HG02981 (cell line): ENCODE data around the gene KLF15.
A peak's percentile ranks its signal among the peaks of the same experiment; 100 is the strongest.

ENCODE experiments used
- ATAC-seq: cut with Tn5 transposase; IDR thresholded peaks from one replicate; pipeline ENCODE4 v1.9.1; 2021; ENCODE audit warnings: mild to moderate bottlenecking, moderate library complexity; ENCODE audit not compliant: unreplicated experiment

Gene KLF15

GRCh38 chr3:126389794-126390146 lies 32.6 kb upstream of the KLF15 start:
- no peak for ATAC-seq

DNA sequence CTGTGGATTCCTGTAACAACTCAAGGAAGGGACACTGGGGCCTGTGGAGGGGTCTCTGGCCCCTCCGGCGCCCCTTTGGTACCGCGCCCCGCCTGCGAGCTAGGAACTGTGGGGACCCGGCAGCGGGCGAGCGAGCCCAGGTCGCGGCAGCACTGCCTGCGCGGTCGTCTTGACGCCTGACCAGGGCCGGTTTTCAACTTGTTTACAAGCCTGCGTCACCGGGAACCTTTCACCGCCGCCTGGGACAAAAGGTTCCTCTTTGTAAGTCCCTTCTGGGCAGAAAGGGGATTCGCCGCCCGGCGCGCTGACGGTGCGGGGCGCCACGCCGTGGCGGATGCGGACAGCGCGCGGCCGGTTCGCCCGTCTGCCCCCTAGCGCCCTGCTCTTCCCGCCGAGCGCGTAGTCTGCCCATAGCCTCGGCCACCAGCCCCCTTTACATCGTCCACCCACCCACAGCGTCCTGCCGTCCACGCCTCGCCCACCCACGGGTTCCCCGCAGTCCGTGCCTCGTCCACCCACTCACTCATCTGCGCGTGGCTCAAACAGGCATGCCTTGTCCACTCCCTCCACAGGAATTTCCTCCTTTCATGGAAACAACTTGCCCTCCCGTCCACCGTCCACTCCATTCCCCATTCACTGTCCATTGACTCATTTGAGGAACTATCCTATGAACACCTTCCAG lies 32.0 kb upstream of the KLF15 start:
- peak; percentile 84 for ATAC-seq

GRCh38 chr3:126381966-126382365 lies 24.8 kb upstream of the KLF15 start:
- ATAC-seq = no peak

GRCh38 chr3:126380011-126380768 lies 23.0 kb upstream of the KLF15 start:
- ATAC-seq = no peak

DNA sequence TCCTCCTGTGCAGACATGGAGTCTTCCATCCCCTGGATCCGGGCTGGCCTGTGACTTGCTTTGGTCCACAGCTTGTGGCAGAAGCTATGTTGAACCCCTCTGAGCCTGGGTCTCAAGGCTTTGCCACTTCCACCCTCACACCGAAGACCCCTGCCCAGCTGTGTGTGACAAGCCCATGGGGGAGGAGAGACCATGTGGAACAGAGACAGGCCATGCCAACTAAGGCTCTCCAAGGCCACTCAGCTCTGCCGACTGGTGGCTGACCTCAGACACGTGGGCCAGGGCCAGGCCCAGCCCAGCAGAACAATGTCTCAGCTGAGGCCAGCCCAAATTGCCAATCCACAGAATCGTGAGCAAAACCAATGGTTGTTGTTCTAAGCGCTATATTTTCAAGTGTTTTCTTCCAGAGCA lies 21.1 kb upstream of the KLF15 start:
- no peak for ATAC-seq

DNA sequence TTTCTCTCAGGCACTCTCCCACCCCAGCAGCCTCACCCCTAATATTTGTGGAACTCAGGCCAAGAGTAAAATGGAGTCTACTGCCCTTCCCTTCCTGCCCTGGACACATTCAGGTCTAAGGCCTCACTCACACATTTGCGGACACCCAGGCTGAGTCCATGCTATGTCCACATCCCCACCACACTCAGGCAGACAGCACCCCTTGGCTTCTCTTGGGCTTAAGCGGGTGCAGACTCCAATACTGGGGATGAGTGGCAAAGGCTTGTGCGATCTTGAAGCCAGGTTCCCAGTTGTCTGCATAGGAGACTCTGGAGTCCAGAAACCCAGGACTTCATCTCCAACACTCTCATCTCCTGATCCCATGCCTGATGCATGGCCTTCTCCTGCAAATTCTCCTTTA lies 20.0 kb upstream of the KLF15 start:
- no peak for ATAC-seq

DNA sequence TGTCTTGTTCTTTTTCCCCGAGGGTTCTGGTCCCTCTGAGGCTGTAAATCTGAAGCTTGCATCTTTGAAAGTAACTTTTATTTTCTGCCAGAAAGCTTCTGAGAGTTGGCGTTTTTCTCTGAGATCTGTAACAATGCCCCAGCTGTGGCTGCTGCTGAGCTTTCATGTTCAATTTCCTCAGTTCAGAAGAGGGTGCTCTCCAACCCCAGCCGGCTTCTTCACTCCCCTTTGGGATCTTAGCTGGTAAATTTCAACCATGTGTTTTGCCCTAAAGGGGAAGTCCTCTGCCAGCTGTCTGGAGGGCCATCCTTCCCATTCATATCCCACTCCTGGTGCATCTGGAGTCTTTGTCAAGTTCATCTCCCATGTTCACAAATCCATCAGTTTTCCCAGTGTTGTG lies 19.2 kb upstream of the KLF15 start:
- no peak for ATAC-seq

- ATAC-seq = no peak
Observed at GRCh38 chr3:126375835-126376331, 18.7 kb upstream of the KLF15 start.

DNA sequence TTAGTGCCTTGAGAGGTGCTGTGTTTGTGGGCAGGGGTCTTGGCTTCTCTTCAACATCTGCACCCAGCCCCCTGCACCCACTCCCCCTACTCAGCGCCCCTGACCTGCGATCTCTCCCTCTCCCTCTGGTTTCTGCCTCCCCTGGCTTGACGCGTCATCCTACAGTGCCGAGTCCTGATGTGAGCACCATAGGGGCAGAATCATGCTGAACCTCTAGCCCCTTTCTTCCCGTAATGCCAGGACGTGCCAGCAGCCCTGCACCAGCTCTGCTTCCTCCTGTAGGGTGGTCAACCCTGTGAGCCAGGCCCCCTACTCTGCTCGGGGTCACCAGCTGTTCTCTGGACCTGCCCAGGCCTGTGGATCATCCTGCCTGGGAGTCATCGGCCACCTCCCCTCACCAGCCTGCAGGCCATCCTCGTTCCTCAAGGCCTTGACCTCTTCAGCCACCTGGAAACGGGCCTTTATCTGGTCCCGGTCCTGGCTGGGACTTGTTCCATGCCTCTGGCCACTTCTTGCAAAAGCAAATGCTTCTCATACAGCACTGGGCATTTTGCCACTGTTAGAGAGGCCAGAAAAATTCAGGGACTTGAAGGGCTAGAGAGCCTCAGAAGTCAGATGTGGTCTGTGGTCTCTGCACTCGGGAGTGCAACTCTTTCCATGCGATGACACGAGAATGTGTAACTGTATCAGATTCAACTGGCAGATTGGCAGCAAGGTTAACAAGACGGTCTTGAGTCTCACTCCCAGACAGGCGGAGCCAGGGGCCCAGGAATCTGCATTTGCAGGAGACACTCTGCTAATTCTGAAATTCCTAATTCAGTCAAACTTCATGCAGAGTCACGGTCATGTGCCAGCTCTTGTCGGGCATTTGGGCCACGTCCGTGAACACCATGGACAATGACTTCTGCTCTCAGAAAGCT lies 16.7 kb upstream of the KLF15 start:
- ATAC-seq = no peak

- ATAC-seq = no peak
Observed at GRCh38 chr3:126373146-126373613, 16.0 kb upstream of the KLF15 start.

GRCh38 chr3:126372413-126373145 lies 15.4 kb upstream of the KLF15 start:
- no peak for ATAC-seq

DNA sequence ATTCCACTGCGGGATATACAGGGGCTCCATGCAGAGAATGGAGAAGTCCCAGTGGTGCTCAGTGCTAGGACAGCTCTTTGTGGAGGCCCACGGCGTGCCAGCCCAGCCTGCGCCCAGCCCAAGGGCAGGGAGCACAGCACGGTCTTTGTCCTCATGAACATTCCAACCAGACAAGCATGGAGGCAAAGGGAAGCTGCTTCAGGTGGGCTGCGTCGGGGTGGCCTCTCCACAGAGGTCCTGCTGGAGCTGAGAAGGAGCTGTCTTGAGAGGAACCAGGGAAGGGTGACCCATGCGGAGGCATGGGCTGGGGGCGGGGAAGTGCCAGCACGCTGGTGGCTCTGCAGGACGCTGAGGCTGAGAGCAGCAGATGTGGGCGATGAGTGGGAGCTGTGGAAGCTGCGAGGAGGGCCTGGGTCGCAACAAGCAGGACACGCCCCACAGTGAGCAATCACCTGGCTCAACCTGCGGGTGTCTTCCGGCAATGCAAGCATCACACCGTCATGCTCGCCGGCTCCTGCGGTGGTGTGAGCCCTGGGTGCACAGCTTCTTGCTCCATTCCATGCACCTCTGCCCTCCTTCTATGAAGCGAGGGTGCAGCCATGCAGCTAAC lies 14.0 kb upstream of the KLF15 start:
- ATAC-seq = no peak

DNA sequence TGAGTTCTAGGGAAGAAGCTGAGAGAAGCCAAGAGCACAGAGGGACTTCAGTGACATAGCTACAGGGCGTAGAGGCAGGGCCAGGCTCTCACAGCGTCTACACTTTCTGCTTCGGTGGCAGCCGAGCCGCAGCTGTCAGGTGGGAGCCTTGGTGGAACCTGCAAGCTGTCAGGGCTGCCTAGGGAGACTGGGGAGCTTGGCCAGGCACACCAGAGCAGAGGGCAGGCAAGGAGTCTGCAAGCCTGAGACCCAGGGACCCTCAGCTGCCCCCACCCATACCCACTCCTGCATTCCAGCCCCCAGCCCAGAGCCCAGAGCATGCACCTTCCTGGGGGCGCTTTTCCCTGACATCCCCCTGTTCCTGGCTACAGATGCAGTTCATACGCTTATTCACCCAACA lies 13.4 kb upstream of the KLF15 start:
- ATAC-seq = no peak

DNA sequence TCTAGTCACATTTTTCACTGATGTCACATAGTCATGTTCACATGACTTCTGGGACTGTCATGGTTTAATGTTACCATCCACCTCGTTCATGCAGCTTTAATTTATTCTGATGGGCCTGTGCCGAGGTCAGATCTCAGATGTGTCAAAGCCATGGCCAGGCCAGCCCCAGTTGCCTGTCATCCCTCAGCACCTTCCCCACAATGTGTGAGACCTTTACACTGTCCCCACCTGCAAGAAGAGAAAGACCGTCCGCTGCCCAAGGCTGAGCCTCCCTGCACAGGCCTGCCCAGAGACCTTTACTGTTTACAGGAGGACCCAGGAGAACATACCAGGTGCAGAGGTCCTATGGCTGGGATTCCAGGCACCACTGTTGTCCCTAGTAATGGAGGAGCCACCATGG lies 12.8 kb upstream of the KLF15 start:
- no peak for ATAC-seq

- ATAC-seq = no peak
Observed at GRCh38 chr3:126369490-126369889, 12.3 kb upstream of the KLF15 start.

GRCh38 chr3:126367316-126367805 lies 10.2 kb upstream of the KLF15 start:
- no peak for ATAC-seq

GRCh38 chr3:126365351-126366277 lies 8.4 kb upstream of the KLF15 start:
- no peak for ATAC-seq

- no peak for ATAC-seq
Observed at GRCh38 chr3:126364731-126365301, 7.6 kb upstream of the KLF15 start.
